Measurements from ENCODE around the gene JHY.

JHY gene

GRCh38 chr11:122995526-122995925, 113.0 kb downstream of the JHY start:
- Histone ChIP-seq H3K27ac (ENCODE audit: low read length) (no peak overlapping the region), H3K27me3 (ENCODE audit: low read depth, low read length) (no peaks in the 10 kb centered on the region; the same call in 1 of the 2 replicates), H4K20me1 (ENCODE audit: insufficient read depth, low read length) (no peaks in the 10 kb centered on the region), H3K36me3 (replicated peaks; ENCODE audit: low read depth, low read length) (no peaks in the 10 kb centered on the region), H3K9me3 (ENCODE audit: insufficient read depth, low read length) (no peaks in the 10 kb centered on the region), H3K4me2 (ENCODE audit: low read length) (no peak overlapping the region), H3K4me3 (ENCODE audit: low read length) (no peak overlapping the region), H2AFZ (ENCODE audit: low read depth, low read length) (no peak overlapping the region), H3K79me2 (ENCODE audit: low read length) (no peaks in the 10 kb centered on the region), H3K9ac (ENCODE audit: low read length) (no peak overlapping the region), H3K4me1 (ENCODE audit: low read length) (no peaks in the 10 kb centered on the region)
- TF ChIP-seq CTCF (IDR thresholded peaks at IDR 0.05; ENCODE audit: low read depth, low read length) (no peak), EZH2phosphoT487 (IDR thresholded peaks at IDR 0.05; ENCODE audit: low read depth) (no peak)

GRCh38 chr11:122998727-122999366, 116.3 kb downstream of the JHY start:
- no peaks in the 10 kb centered on the region; the same call in 1 of the 2 replicates for H3K27me3 ChIP-seq (ENCODE audit: low read depth, low read length)
- H3K4me2 ChIP-seq (ENCODE audit: low read length): no peak overlapping the region
- no peak overlapping the region for H3K4me3 ChIP-seq (ENCODE audit: low read length)
- H3K4me1 ChIP-seq (ENCODE audit: low read length): no peaks in the 10 kb centered on the region
- no peaks in the 10 kb centered on the region for H3K36me3 ChIP-seq (replicated peaks; ENCODE audit: low read depth, low read length)
- no peak for TF ChIP-seq EZH2phosphoT487 (IDR thresholded peaks at IDR 0.05; ENCODE audit: low read depth)
- TF ChIP-seq CTCF (IDR thresholded peaks at IDR 0.05; ENCODE audit: low read depth, low read length): no peak
- no peak overlapping the region for H3K27ac ChIP-seq (ENCODE audit: low read length)
- H2AFZ ChIP-seq (ENCODE audit: low read depth, low read length): no peak overlapping the region
- no peaks in the 10 kb centered on the region for H4K20me1 ChIP-seq (ENCODE audit: insufficient read depth, low read length)
- no peak overlapping the region for H3K9ac ChIP-seq (ENCODE audit: low read length)
- no peaks in the 10 kb centered on the region for H3K79me2 ChIP-seq (ENCODE audit: low read length)
- no peaks in the 10 kb centered on the region for H3K9me3 ChIP-seq (ENCODE audit: insufficient read depth, low read length)

- Histone ChIP-seq H3K4me2 (ENCODE audit: low read length) (no peak overlapping the region), H3K79me2 (ENCODE audit: low read length) (no peaks in the 10 kb centered on the region), H4K20me1 (ENCODE audit: insufficient read depth, low read length) (no peaks in the 10 kb centered on the region), H3K27me3 (ENCODE audit: low read depth, low read length) (no peaks in the 10 kb centered on the region), H2AFZ (ENCODE audit: low read depth, low read length) (no peak overlapping the region), H3K36me3 (replicated peaks; ENCODE audit: low read depth, low read length) (no peaks in the 10 kb centered on the region), H3K27ac (ENCODE audit: low read length) (no peak overlapping the region), H3K9me3 (ENCODE audit: insufficient read depth, low read length) (no peaks in the 10 kb centered on the region), H3K4me3 (ENCODE audit: low read length) (no peak overlapping the region), H3K4me1 (ENCODE audit: low read length) (no peaks in the 10 kb centered on the region), H3K9ac (ENCODE audit: low read length) (no peak overlapping the region)
- TF ChIP-seq EZH2phosphoT487 (IDR thresholded peaks at IDR 0.05; ENCODE audit: low read depth) (no peak), CTCF (IDR thresholded peaks at IDR 0.05; ENCODE audit: low read depth, low read length) (no peak)
These were observed 118.2 kb downstream of the JHY start for GRCh38 chr11:123000721-123001120.

- Histone ChIP-seq H3K4me1 (ENCODE audit: low read length) (no peaks in the 10 kb centered on the region), H4K20me1 (ENCODE audit: insufficient read depth, low read length) (no peaks in the 10 kb centered on the region), H3K9ac (ENCODE audit: low read length) (no peak overlapping the region), H3K27me3 (ENCODE audit: low read depth, low read length) (0 out of 2 replicates have a peak, but pooled peaks cover 2% of the 10 kb centered on the region), H2AFZ (ENCODE audit: low read depth, low read length) (no peak overlapping the region), H3K9me3 (ENCODE audit: insufficient read depth, low read length) (no peaks in the 10 kb centered on the region), H3K27ac (ENCODE audit: low read length) (no peak overlapping the region), H3K4me3 (ENCODE audit: low read length) (no peak overlapping the region), H3K79me2 (ENCODE audit: low read length) (no peaks in the 10 kb centered on the region), H3K4me2 (ENCODE audit: low read length) (no peak overlapping the region), H3K36me3 (replicated peaks; ENCODE audit: low read depth, low read length) (no peaks in the 10 kb centered on the region)
- TF ChIP-seq CTCF (IDR thresholded peaks at IDR 0.05; ENCODE audit: low read depth, low read length) (no peak), EZH2phosphoT487 (IDR thresholded peaks at IDR 0.05; ENCODE audit: low read depth) (no peak)
These were observed 124.4 kb downstream of the JHY start for GRCh38 chr11:123006860-123007542.
